ENCODE measurements around the gene TRUB2.

Gene TRUB2

DNA sequence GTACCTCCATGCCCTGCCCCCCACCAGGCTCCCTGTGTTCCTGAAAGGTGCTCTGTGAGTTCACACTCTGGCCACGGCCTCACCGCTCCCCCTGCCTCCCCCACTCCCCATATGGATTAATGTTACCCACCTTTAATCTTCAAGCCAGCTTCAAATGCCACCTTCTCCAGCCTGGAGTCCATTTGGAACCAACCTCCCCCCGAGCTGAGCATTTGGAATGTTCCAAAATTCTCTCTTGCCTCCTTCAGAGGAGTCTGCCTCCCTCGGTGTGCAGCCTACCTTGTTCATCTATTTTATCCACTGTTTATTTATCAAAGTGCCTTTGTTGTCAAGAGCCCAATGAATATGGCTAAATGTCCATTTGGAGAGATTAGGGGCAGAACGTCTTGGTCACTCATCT lies 50.7 kb downstream of the TRUB2 start:
- in situ Hi-C loops (cut with HindIII; ENCODE audit: low sequenced_read_pairs) = no loop called here

DNA sequence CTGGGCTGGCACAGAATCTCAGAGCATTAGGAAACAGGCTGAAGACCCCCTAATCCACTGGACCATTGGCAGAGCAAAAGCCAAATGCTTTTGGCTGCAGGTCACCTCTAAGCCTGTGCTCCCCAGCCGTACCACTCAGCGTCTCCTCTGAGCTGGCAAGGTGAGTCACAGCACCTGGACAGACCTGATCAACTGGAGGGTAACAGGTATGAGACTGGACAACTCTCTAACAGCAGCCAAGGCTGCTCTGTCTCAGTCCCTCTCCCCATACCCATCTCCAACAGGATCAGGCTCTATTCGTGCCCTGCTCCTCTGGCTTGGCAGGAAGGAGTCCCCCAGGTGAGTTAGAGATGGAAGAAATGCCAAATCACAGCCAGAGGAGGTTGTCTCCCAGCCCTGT lies 51.1 kb downstream of the TRUB2 start:
- in situ Hi-C loops (cut with HindIII; ENCODE audit: low sequenced_read_pairs) = no loop called here

DNA sequence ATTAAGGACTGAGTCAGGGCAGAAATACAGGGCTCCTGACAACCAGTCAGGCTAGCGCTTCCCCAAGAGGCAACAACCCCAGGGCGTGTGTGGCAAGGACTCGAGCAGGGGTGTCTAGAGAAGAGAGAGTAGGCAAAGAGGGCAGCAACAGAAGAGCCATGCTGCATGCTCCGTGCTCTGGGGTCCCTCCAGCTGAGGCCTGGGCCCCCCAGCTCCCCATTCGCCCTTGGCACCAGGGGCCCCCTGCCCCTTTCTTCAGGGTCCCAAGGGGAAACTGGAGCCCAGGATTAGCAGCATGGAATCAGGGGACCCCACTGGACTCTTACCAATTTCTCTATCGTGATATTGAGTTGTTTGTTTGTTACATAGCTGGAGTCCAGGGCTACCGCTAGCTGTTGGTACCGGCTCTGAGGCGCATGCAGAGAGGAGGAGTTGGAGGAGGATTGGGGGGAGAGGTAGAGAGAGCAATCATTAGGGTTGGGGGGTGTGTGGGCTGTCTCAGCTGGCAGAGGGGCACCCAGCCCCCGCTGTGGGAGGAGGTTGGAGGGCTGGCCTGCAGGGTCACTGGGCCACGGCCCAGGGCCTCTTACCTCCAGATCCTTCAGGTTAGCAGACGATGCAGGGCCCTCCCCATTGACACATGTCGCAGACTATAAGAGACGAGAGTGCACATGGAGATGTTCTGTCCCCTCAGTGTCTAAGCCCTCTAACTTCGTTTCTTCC lies 55.2 kb downstream of the TRUB2 start:
- in situ Hi-C loops (cut with HindIII; ENCODE audit: low sequenced_read_pairs) = no loop called here

DNA sequence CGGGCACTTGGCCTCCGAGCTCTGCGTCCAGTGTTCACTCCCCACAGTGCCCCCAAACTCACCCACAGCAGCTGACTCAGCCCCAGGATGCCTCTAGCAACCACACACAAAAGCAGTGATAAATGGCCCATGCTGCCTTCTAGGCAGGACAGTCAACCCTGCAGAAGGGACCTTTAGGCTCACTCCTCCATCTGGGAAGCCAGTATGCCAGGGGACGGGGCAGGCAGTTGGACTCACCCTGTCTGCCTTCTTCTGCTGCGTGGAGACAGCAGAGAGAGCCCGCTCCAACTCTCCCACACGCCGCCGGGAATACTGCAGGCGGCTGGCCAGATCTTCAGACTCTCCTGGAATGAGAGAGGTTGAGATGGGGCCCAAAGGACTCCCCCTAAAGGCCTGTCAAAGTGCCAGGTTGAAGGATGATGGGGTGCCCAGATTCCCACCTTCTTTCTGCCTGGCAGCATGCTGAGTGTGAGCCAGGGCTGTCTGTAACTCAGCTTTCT lies 56.8 kb downstream of the TRUB2 start:
- in situ Hi-C loops (cut with HindIII; ENCODE audit: low sequenced_read_pairs) = no loop called here

DNA sequence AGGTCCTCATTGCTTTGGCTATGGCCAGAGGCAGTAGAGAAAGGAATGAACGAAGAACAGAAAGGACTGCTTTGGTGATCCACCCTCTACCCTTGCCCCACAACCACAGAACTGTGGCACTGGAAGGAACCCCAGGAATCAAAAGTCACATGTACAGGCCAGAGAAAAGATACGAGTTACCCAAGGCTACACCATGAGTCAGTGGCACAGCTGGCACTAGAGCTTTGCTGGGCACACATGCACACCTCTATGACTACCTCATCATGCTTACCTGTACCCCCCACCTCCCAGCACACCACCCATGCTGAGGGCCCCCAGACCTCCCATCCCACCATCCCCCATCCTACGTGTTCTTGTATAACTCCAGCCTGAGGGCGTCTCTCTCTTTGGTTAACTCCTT lies 59.6 kb downstream of the TRUB2 start:
- in situ Hi-C loops (cut with HindIII; ENCODE audit: low sequenced_read_pairs) = no loop called here

DNA sequence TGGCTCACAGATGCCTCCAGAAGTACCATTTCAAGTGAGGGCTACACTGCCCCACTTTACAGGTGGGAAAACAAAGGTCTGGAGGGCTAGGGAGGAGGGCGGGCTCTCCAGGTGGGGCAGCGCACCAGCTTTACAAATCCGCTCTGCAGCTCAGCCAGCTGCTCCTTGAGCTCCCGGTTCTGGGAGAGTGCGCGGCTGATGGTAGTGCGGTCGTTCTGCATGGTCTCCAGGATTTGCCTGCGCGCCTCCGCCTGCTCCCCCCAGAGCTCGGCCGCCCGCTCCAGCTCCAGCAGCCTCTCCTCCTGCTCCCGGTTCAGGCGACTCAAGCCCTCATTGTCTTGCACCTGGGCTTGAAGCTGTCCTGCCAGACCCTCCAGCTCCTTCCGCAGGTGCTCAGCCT lies 61.9 kb downstream of the TRUB2 start:
- in situ Hi-C loops (cut with HindIII; ENCODE audit: low sequenced_read_pairs) = no loop called here

DNA sequence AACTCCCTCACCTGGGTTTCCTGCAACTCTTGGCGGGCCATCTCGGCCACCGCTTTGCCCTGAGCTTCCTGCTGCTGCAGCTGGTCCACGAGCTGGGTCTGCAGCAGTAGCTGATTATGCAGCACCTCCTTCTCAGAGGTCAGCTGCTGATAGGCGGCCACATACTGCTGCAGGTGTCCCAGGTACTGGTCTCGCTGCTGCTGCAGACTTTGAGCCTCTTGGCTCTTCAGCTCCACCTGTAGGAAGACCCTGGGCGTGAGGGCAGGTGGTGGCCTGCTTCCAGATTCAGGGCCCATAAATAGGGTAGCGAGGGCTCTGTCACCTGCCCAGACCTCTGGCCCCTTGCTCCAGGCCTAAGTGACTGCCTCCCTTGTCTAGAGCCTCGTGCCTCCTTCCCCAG lies 63.1 kb downstream of the TRUB2 start:
- in situ Hi-C loops (cut with HindIII; ENCODE audit: low sequenced_read_pairs) = no loop called here

DNA sequence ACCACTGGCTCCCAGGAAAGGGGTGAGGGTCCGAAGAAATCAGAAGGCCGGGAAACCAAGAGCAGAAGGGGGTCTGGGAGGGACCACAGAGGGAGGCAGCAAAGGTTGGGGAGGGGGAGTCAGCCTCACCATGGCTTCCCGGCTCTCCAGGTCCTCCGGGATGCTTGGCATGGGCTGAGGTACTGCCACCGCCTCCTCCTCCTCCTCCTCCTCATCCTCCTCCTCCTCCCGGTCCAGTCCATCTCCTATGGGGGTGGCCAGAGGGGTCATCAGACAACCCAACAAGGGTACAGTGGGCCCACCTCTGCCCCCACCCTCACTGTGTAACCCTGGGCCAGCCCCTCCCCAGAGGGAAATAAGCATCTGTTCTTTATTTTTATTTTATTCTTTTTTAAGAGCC lies 63.9 kb downstream of the TRUB2 start:
- in situ Hi-C loops (cut with HindIII; ENCODE audit: low sequenced_read_pairs) = no loop called here

DNA sequence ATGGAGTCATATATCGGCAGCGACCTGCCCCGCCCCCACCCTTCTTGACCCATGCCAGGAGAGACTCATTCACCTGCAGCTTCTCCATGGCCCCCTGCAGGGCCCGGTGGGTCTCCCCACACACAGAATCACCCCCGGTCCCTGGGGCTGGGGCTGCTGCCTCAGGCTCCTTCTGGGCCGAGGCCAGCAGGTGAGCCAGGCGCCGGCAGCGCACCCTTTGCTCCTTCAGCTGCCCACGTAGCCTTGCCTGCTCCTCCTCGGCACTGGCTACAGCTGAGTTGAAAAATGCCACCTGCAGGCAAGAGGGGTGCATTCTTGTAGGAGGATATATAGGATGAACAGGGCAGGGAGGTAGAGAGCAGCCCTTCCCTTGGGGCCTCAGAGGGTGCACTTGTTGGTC lies 64.3 kb downstream of the TRUB2 start:
- in situ Hi-C loops (cut with HindIII; ENCODE audit: low sequenced_read_pairs) = no loop called here

DNA sequence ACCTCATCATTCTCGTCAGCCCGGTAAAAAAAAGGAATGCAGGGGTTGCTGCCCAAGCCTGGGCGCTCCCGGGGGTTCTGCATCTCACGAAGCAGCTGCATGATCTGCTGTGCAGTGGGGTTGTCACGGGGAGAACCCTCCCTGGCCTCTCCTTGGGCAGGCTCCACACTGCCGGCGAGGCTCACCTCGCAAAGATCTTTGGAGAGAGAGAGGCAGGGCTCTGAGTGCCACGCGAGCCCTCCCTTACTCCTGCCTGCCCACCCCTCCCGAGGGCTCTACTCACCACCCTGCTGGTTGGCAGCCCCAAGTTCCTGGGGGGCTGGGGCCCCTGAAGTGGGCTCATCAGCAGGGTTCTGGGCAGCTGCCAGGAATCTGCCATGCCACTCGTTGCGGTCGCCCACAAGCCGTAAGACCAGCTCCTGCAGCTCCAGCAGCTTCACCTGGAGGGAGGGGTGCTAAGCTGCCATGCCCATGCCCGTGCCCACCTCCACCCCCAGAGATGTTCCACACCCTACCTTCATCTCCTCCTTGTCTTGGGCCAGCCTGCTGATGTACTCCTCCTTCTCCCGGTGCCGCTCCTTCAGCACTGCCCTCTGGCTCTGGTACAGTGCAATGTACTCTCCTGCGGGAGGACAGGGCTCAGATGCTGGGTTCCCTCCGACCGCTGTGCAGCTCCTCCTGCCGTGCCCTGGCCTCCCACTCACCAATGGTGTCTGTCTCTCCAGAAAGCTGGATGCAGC lies 65.0 kb downstream of the TRUB2 start:
- in situ Hi-C loops (cut with HindIII; ENCODE audit: low sequenced_read_pairs) = no loop called here
